Stimulated activated CD8-positive, alpha-beta memory T cell treated with anti-CD3 and anti-CD28 coated beads, Interleukin-15, amount 100 ng/mL, for 24 hours (primary cell): Measurements from ENCODE around the gene PSMB4.
A peak's percentile ranks its signal among the peaks of the same experiment; 100 is the strongest.
"Not testable (repeated sequence)": the region's sequence is repeated elsewhere in the genome, so short reads cannot be mapped to it uniquely, and the experiment has no call there.

Experiments
- DNase-seq: peaks from one replicate; pipeline ENCODE4 v3.0.0-alpha.2; 2020; ENCODE audit warnings: low read depth

The PSMB4 gene

DNA sequence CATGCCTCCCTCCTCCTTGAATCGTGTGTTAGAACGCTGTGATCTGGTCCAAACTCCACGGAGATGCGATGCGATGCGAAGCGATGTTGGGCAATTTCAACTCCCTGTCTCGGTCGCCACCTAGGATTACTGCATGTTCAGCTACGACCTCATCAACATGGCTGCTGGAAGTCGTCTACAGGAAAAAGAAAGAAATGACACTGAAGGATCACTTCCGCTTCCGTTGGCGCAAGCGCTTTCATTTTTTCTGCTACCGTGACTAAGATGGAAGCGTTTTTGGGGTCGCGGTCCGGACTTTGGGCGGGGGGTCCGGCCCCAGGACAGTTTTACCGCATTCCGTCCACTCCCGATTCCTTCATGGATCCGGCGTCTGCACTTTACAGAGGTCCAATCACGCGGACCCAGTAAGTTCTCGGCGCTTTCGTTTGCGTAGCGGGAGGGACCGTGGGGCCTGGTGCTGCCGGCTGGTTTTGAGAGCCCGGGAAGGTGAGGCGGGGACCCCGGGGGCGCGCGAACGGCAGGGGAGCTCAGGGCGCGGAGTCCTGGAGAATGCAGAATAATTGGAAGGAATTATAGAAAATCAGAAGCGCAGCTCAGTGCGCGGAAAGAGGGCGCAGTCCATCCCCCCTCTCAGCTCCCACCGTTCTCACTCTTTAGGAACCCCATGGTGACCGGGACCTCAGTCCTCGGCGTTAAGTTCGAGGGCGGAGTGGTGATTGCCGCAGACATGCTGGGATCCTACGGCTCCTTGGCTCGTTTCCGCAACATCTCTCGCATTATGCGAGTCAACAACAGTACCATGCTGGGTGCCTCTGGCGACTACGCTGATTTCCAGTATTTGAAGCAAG, at the start of gene PSMB4:
Gene PSMB4 (plus strand): TSS at position 250 of the 848 bp plus-strand sequence. CDS start 15 bp downstream, at position 265.
- DNase-seq: peak; percentile 39

DNA sequence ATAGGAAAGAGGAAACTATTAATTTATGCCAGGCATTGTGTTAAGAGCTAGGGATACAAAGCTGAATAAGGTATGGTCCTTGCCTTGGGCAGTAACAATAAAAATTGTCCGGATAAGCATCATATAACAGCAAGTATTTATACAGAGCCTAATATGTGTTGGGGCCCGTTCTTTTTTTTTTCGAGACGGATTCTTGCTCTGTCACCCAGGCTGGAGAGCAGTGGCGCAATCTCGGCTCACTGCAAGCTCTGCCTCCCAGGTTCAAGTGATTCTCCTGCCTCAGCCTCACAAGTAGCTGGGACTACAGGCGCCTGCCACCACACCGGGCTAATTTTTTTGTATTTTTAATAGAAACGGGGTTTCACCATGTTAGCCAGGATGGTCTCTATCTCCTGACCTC, 49.0 kb upstream of the PSMB4 start:
- not testable (repeated sequence) for DNase-seq

DNA sequence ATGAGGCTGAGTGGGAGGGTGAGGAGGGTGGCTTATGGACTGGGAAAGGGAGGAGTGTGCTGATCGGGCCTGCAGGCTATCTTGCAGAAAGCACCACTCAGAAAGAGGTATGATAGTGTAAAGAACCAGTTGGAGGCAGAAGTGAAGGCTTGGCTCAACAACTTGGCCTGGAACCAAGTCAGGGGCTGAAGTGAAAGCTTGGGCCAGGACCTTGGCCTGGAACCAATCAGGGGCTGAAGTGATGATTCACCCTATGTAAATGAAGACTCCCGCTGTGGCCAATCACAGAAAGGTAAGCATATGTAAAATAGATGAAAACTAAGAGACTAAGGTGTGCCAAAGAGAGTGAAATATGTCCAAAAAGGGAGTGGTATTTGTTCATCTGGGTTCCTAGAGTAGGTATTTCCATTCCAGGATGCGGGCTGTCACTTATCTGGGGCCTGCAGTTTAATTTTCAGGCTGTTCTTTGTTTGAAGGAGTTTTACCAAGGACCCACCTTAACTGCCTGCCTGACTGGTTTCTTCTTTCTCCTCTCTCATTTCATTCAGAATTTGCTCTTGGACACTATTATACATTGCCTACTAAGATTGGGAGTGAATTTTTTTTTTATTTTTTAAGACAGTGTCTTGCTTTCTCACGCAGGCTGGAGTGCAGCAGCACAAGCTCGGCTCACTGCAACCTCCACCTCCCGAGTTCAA, 47.2 kb upstream of the PSMB4 start:
- no peak for DNase-seq

DNA sequence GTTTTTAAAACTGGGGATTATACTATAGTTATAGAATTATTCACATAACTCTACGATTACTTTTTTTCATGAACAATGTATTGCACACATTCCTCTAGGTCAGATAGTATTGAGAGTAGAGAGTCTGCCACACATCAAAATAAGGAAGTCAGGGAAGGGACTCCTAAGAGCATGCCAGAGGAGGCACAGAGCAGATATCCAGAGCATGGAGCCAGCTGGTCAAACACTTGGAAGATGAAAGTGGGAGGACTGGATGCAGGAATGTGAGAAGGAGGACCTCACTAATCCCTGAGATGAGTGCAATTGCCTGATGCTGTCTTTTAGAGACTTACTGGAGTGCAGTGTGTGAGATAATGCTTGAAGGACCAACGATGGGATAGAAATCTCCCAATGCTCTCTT, 42.7 kb upstream of the PSMB4 start:
- no peak for DNase-seq

DNA sequence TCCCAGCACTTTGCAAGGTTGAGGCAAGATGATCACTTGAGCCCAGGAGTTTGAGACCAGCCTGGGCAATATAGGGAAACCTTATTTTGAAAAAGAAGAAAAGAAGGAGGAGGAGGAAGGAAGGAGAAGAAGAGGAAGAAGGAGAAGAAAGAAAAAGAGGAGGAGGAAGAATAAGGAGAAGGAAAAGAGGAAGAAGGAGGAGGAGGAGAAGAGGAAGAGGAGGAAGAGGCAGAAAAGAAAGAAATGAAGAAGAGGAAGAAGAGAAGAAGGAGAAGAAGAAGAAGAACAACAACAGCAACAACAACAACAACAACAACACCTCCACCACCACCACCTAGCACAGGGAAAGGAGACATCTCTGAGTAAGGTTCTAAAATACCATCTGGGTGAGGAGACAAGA, 37.5 kb upstream of the PSMB4 start:
- no peak for DNase-seq

DNA sequence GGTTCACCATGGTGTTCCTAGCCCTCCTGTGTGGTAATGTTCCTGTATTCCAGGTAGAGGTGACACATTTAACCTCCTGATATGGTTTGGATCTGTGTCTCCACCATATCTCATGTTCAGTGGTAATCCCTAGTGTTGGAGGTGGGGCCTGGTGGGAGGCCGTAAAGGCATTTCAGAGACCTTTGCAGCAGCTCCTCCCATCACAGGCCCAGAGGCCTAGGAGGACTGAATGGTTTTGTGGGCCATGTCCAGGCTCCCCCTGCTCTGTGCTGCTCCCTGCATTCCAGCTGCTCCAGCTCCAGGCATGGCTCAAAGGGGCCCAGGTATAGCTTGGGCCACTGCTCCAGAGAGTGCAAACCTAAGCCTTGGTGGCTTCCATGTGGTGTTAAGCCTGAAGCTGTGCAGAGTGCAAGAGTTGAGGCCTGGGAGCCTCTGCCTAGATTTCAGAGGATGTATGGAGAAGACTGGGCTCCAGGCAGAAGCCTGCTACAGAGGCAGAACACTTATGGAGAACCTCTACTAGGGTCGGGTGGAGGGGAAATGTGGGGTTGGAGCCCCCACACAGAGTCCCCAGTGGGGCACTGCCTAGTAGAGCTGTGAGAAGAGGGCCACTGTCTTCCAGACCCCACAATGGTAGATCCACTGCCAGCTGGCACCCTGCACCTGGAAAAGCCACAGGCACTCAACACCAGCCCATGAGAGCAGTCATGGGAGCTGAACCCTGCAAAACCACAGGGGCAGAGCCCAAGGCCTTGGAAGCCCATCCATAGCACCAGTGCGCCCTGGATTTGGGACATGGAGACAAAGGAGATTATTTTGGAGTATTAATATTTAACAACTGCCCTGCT, 36.8 kb upstream of the PSMB4 start:
- no peak for DNase-seq

DNA sequence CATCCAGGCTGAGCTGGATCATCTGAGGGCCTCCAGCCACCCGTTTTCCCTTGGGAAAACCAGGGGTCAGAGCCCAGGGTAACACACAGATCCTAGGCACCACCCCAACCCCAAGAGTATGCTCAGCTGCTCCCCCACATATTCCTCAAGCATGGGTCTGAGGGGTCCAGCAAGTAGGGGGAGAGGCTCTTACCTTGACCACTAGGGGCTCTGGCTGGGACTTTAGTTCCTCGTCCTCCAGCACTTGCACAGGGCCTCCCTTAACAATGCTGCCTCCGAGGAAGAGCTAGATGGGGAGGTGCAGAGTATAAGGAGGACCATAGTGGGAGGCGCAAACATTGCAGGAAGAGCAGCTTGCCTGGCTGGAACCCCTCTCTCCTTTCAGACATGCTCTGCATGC, 34.4 kb upstream of the PSMB4 start:
- no peak for DNase-seq

DNA sequence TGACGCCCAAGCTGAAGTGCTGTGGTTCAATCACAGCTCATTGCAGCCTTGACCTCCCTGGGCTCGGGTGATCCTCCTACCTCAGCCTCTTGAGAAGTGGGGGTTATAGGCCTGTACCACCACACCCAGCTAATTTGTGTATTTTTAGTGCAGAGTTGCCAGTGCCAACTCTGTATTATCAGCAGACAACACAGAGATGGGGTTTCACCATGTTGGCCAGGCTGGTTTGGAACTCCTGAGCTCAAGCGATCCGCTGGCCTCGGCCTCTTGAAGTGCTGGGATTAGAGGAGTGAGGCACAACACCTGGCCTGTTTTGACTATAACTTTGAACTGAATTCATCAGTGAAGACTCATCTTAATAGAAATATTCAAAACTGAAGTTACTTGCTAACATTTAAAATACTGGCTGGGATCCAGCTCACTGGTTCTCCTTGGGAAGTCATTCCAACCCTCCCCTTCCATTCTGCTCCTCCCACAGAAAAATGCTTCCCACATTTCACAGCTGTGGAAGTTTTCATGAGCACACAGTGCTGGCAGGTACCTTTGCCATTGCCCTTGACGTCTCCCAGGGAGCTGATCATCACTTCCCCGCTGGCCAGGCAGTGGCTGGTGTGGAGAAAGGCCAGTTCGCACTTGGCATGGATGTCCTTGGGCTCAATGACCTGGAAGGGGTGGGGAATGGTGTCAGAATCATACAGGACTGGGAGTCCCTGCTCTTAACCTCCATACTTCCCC, 31.5 kb upstream of the PSMB4 start:
- DNase-seq: no peak

DNA sequence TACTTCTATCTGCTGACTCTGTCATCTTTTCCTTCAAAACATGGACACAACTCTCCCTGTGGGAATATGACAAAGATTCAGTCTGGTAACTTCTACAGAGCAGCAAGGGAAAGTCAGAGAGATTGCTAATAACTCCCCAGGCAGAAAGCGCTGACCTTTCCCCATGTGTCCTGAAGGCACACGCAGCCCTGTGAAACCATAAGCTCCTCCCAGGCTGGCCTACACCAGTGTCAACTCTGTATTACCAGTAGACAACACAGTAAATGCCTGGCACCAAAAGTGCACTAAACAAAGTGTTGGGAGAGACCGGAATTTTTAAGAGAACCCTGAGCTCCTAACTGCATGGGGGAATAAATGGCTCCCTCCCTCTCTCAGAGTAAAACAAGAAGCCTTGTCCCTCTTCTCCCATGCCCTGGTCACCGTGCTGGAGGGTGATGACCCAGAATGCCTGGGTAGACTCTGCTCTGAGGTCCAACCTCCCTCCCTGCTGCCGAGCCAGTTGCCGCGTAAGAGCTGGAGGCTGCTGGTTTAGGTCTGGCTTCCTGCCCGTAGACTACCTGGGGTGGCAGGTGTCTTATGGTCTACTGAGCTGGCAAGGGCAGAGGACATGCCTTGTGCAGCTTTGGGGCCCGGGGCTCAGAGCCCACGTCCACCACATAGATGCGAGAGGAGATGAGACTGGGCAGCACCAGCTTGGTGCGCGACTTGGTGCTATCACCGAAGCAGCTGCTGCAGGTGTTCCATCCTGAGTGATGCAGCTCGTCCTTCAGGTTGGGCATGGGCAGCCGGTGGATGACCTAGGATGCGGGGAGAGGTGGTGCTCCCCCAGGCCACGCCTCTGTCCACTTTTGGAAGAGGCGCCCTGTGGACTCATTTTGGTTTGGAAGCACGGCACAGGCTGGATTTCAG, 30.7 kb upstream of the PSMB4 start:
- no peak for DNase-seq

DNA sequence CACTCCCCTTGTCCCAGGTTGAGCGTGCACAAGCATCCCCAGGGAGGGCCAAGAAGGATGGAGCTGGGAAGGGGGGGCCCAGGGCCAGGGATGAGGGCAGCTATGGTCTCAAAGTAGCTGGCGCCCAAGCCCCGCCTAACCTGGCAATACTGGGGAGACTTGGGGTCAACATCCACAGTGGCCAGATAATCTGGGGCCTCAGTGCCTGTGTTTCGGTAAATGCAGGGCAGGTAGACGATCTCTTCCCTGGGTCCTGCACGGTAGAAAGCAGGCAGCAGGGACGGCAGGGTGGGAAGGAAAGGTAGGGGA, 30.1 kb upstream of the PSMB4 start:
- no peak for DNase-seq

DNA sequence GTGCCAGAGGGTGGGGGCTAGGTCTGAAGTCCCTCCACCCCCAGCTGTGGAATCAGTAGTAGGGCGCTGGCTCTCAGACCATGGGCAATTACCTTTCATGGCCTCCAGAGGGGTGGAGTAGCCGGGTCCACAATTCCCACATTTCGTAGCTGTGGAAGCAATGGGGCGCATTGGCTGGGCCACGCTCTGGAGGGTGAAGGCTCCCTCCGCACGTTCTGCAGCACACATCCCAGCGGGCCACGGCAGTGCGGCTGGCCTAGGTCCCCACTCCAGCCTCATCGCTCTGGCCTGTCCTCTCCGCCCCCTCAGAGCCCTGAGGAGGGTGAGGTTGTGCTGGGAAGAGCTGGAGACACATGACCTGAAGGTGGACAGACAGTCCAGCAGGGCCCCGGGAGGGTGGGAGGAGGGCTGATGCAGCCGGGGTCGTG, 29.7 kb upstream of the PSMB4 start:
- DNase-seq: no peak

DNA sequence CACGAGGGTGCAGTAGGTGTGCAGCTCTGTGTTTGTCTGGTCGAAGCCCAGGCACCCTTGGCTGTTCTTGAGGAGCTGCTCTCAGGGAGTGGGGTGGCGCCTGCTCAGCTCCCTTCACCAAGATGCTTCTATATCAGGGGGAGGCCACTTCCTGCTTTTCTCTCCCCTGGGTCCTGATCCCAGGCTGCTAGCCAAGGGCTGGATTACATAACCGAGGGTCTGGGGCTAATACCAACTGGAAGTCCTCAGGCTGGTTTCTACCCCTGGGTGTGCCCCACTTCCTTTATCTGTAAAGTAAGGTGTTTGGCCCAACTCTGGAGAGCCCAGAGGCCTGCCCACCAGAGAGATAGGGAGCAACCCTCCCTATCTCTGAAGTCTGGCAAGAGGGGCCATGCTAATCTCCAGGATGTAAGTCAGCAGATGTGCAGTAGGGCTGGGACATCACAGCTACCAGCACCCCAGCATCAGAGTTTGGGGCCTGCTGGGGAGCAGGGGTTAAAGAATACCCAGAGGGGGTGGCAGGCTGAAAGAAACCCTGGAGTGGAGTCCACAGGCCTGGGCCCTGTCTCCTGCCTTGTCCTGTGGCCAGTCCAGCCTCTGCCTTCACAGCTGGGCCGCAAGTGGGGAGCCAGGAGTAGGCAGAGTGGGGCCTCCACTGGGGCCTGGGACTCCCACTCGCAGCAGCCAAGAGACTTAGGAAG, 29.0 kb upstream of the PSMB4 start:
- no peak for DNase-seq

DNA sequence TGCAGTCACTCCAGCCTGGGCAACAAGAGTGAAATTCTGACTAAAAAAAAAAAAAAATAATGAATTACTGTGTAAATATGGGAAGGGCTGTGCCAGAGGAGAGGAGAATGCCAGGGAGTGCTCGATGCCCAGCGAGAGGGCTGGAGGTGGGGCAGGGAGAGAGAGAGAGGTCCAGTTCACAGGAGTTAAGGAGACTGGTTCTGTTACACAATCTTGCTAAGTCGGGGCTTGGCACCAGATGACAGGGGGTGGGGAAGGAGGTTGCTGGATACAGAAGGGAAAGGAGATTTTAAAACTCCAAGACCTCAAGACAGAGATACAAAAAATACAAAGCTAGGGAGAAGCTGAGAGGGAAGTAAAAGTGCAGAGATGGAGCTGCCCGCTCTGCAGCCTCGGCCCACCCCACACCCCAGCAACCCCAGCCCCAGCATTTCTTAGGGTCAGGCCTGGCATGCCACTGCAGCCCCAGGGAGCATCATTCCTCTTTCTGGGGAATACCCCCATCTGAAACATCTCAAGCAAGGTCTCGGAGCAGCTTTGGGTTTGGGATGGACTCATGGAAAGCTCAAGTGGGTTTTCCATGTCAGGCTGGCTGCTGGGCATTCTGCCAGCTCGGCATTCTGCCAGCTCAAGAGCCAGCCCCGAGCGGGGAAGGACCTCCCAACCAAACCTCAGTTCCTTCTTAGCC, 27.9 kb upstream of the PSMB4 start:
- DNase-seq: no peak

DNA sequence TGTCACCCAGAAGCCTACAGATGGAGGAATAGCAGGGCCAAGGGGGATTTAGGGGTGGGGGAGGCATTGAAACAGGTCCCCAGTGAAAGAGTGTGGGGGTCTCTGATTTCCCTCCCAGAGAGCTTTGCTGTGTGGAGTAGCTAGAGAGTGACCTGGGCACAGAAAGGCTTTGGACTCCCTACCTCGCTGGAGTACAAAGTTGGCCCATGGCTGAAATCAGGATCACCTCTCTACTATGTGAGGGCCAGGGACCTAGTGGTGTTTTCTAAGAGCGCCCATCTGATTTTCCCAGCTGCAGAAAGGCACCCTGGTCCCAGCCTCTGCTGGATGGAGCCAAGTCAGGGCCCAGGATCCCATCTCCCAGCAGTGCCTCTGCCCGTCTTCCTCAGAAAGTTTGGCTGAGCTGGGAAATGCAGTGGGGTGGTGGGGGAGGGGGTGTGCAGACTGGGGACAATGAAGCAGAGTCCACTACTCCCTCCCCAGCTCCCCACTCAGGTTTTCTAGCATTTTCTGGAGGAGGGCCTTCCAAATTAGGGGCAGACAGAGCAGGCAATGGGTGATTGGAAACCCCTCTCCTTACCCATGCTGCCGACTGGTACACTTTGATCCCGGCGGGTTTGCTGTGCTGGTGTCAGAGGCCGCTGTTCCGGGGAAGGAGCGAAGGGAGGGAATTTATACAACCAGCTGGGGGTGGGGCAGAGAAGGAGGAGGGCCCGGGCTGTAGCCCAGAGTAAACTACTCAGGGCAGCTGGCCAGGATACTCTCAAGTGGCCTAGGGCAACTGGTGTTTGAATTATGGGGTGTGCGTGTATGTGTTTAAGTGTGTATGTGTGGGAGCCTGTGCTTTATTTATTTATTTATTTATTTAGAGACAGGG, 27.1 kb upstream of the PSMB4 start, which contains the start of gene SELENBP1:
Gene SELENBP1 (minus strand): TSS at position 648 of the 877 bp plus-strand sequence. CDS start 64 bp downstream, at position 584.
- DNase-seq: no peak

DNA sequence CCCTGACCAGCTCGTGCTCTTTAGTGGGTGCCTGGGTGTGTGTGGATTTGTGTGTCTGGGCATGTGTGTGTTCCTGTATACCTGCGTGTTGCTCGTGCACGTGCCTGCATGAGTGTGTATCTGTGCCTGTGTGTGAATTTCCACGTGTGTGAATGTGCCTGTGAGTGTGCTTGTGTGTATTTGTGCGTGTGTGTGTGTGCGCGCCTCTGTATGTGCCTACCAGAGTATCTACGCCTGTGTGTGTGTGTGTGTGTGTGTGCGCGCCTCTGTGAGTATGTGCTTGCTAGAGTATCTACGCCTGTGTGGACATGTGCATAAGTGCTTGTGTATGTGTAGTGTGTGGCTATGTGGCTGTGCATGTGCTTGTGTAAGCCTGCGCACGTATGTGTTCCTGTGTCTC, 26.2 kb upstream of the PSMB4 start:
- no peak for DNase-seq

DNA sequence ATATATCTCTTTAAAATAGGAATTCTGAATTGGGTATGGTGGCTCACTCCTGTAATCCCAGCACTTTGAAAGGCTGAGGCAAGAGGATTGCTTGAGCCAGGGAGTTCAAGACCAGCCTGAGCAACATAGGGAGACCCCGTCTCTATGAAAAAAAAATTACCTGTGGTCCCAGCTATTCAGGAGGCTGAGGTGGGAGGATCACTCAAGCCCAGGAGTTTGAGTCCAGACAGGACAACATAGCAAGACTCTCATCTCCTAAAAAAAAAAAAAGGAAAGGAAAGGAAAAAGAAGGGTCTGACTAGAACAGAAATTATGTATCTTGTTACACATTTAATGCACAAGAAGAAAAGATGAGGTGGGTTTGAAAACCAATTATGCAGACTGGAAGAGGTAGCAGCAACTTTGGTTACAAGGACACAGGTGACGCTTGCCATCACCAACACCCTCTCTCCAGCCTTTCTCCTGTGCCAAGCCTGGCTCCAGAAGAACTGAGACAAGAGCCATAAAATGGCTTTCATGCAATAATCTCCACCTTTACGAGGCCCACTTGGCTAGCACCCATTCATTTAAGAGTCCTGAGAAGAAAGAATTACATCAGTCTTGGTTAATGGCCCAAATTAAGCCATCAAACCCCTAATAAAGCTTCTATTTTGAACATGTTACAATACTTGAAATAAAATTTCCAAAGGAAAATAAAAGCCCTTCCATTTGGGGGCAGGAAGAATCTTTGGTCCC, 22.1 kb upstream of the PSMB4 start:
- DNase-seq: no peak

DNA sequence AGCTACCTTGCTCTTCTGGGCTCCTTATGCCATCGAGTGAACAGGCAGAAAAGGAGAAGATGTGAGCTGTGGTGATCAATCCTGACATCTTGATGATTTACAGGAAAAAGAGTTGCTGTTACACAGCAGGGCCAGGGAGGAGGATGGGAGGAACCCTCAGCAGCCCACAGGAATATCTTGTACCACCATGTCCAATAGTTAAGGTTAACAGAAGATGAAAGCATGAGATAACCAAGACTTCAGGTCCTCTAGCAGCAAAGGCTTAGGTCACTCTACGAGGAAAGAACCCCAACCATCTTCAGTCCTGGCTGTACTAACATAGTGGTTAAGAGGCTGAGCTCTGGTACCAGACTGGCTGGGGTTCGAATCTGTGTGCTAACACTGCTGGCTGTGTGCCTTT, 14.8 kb upstream of the PSMB4 start:
- DNase-seq: no peak

DNA sequence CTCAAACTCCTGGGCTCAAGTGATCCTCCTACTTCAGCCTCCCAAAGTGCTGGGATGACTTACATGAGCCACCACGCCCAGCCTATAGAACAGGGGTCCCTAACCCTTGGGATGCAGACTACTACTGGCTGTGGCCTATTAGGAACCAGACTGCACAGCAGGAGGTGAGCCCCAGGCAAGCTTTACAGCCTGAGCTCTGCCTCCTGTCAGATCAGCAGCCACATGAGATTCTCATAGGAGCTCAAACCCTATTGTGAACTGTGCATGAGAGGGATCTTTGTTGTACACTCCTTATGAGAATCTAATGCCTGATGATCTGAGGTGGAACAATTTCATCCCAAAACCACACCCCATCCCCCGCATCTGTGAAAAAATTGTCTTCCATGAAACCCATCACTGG, 13.4 kb upstream of the PSMB4 start:
- DNase-seq: no peak
